IMR-90 (cell line): ENCODE results near the gene PHAF1. TPM values are rescaled to one million over a fixed set of nuclear protein-coding genes. Genes with fewer than 3 reads are reported as not detected.
"Not testable (repeated sequence)": the region's sequence is repeated elsewhere in the genome, so short reads cannot be mapped to it uniquely, and the experiment has no call there.

Source experiments
- ATAC-seq: fragments of 200-7000 bp; cut with Tn5 transposase; 2 replicates; pipeline ENCODE4 v1.9.1; 2020; ENCODE audit warnings: low read depth, mild to moderate bottlenecking, moderate library complexity
- BruUV-seq: library from RNA; stranded (reverse); fragments of 400-500 nt; replicated peaks from 2 replicates; lab custom pipeline; 2021; lab: Mats Ljungman, UMichigan
- CTCF ChIA-PET: fragments of 300-600 bp; formaldehyde crosslinking; extraction: SDS; loops from one replicate; lab custom pipeline; 2021; ENCODE audit warnings: antibody characterized with exemption; lab: Yijun Ruan, JAX
- POLR2A ChIA-PET: fragments of 300-600 bp; sonication (Branson Sonifier 250); formaldehyde crosslinking; loops from one replicate; lab custom pipeline; 2022; ENCODE audit warnings: antibody characterized with exemption; ENCODE audit not compliant: unreplicated experiment; lab: Charles Lee
- DNase-seq: peaks from one replicate; pipeline ENCODE4 v3.0.0; 2013
- H2AFZ ChIP-seq: replicated peaks from 2 replicates; pipeline ENCODE3; 2013; ENCODE audit warnings: low read length, mild to moderate bottlenecking; ENCODE audit not compliant: poor library complexity
- H2AK5ac ChIP-seq: 2 replicates; pipeline ENCODE4 v1.6.1; 2013; ENCODE audit warnings: low read depth, low read length, inconsistent platforms
- H2AK9ac ChIP-seq: replicated peaks from 2 replicates; pipeline ENCODE3; 2013; ENCODE audit warnings: mild to moderate bottlenecking, low read depth, low read length, moderate library complexity; ENCODE audit not compliant: poor library complexity
- H2BK120ac ChIP-seq: 2 replicates; pipeline ENCODE4 v1.6.1; 2013; ENCODE audit warnings: low read depth, low read length, inconsistent platforms
- H2BK15ac ChIP-seq: 3 replicates; pipeline ENCODE4 v1.6.1; 2013; ENCODE audit warnings: low read depth, low read length, inconsistent platforms
- H2BK20ac ChIP-seq: 2 replicates; pipeline ENCODE4 v1.6.1; 2013; ENCODE audit warnings: low read depth, mild to moderate bottlenecking, inconsistent platforms, low read length, moderate library complexity
- H2BK5ac ChIP-seq: 2 replicates; pipeline ENCODE4 v1.6.1; 2013; ENCODE audit warnings: mild to moderate bottlenecking, low read depth, low read length, inconsistent platforms; ENCODE audit not compliant: poor library complexity, severe bottlenecking
- H3K14ac ChIP-seq: replicated peaks from 2 replicates; pipeline ENCODE4 v1.6.1; 2013; ENCODE audit warnings: low read depth, low read length, inconsistent platforms
- H3K18ac ChIP-seq: 2 replicates; pipeline ENCODE4 v1.6.1; 2013; ENCODE audit warnings: low read depth, low read length, control low read depth
- H3K23ac ChIP-seq: 2 replicates; pipeline ENCODE4 v1.6.1; 2013; ENCODE audit warnings: low read depth, low read length, inconsistent platforms
- H3K27ac ChIP-seq: 2 replicates; pipeline ENCODE4 v1.5.1; 2013; ENCODE audit warnings: mild to moderate bottlenecking, control low read depth, low read length; ENCODE audit not compliant: insufficient read depth
- H3K27me3 ChIP-seq: 2 replicates; pipeline ENCODE4 v1.6.1; 2013; ENCODE audit warnings: low read length; ENCODE audit not compliant: control insufficient read depth, insufficient read depth
- H3K36me3 ChIP-seq: 2 replicates; pipeline ENCODE4 v1.6.1; 2013; ENCODE audit warnings: low read length, mixed read lengths; ENCODE audit not compliant: control insufficient read depth, insufficient read depth
- H3K4ac ChIP-seq: 2 replicates; pipeline ENCODE4 v1.6.1; 2013; ENCODE audit warnings: low read depth, low read length, inconsistent platforms
- H3K4me1 ChIP-seq: 2 replicates; pipeline ENCODE4 v1.6.1; 2013; ENCODE audit warnings: low read length, mixed read lengths; ENCODE audit not compliant: control insufficient read depth, insufficient read depth
- H3K4me2 ChIP-seq: 2 replicates; pipeline ENCODE4 v1.6.1; 2013; ENCODE audit warnings: low read depth, mild to moderate bottlenecking, control low read depth, low read length, moderate library complexity
- H3K4me3 ChIP-seq: 2 replicates; pipeline ENCODE4 v1.5.1; 2013; ENCODE audit warnings: low read depth, mild to moderate bottlenecking, control low read depth, low read length, moderate library complexity; ENCODE audit not compliant: insufficient read depth
- H3K56ac ChIP-seq: 2 replicates; pipeline ENCODE4 v1.6.1; 2013; ENCODE audit warnings: low read length, inconsistent platforms; ENCODE audit not compliant: insufficient read depth; ENCODE audit errors: extremely low read depth
- H3K79me1 ChIP-seq, 2 experiments: 2 replicates each; pipeline ENCODE4 v1.6.1; 2013; ENCODE audit warnings: low read length in 2 of 2, inconsistent platforms in 1 of 2, low read depth in 1 of 2
- H3K9ac ChIP-seq: 2 replicates; pipeline ENCODE4 v1.6.1; 2013; ENCODE audit warnings: low read depth, low read length, control low read depth
- H3K9me1 ChIP-seq: 2 replicates; pipeline ENCODE4 v1.6.1; 2013; ENCODE audit warnings: low read length, inconsistent platforms; ENCODE audit not compliant: insufficient read depth
- H3K9me3 ChIP-seq: 2 replicates; pipeline ENCODE4 v1.6.1; 2013; ENCODE audit warnings: low read length; ENCODE audit not compliant: control insufficient read depth, insufficient read depth
- H4K20me1 ChIP-seq: 2 replicates; pipeline ENCODE4 v1.6.1; 2013; ENCODE audit warnings: low read length, inconsistent platforms; ENCODE audit not compliant: insufficient read depth
- H4K5ac ChIP-seq: 2 replicates; pipeline ENCODE4 v1.6.1; 2013; ENCODE audit warnings: mild to moderate bottlenecking, low read depth, low read length, control low read depth
- H4K8ac ChIP-seq, 2 experiments: 2 replicates each; pipeline ENCODE4 v1.6.1; 2013; ENCODE audit warnings: low read depth in 2 of 2, low read length in 2 of 2, control low read depth in 1 of 2, inconsistent platforms in 1 of 2
- H4K91ac ChIP-seq: 2 replicates; pipeline ENCODE4 v1.6.1; 2013; ENCODE audit warnings: low read depth, low read length, inconsistent platforms; ENCODE audit not compliant: insufficient read depth
- BHLHE40 ChIP-seq: fragments of 150-350 bp; IDR thresholded peaks from 2 replicates; pipeline ENCODE4 v1.6.1; 2016; ENCODE audit warnings: mild to moderate bottlenecking, low read depth, low read length
- CHD1 ChIP-seq: IDR thresholded peaks from 2 replicates; pipeline ENCODE4 v1.6.1; 2012; ENCODE audit warnings: low read depth, low read length, improper control_type of control experiment
- CTCF ChIP-seq: conservative IDR thresholded peaks from 2 replicates; pipeline ENCODE4 v1.5.1; 2012; ENCODE audit warnings: mild to moderate bottlenecking, low read depth, low read length, improper control_type of control experiment
- MAZ ChIP-seq: IDR thresholded peaks from 2 replicates; pipeline ENCODE4 v1.6.1; 2012; ENCODE audit warnings: low read depth, mild to moderate bottlenecking, low read length, improper control_type of control experiment, moderate library complexity, borderline replicate concordance
- MXI1 ChIP-seq: IDR thresholded peaks from 2 replicates; pipeline ENCODE4 v1.6.1; 2012; ENCODE audit warnings: low read depth, mild to moderate bottlenecking, low read length, moderate library complexity, borderline replicate concordance
- RFX5 ChIP-seq: IDR thresholded peaks from 2 replicates; pipeline ENCODE4 v1.8.0; 2012; ENCODE audit warnings: low read depth, mild to moderate bottlenecking, low read length, moderate library complexity
- WGBS, 2 experiments: methylation state at CpG; one replicate each; pipeline versions ENCODE4 v1.1.5 to v1.1.7; 2013; ENCODE audit warnings: missing lambda C conversion rate in 2 of 2; ENCODE audit not compliant: insufficient read length in 1 of 2; ENCODE audit errors: extremely low coverage in 2 of 2; 5-methylcytosine and 5-hydroxymethylcytosine counted together
- dilution Hi-C: fragments of 300-500 bp; cut with HindIII; formaldehyde crosslinking; loops from one replicate; pipeline ENCODE4 v1.14.3; 2018; ENCODE audit warnings: low sequenced_read_pairs; ENCODE audit not compliant: unreplicated experiment
- in situ Hi-C: fragments of 300-500 bp; cut with MboI; formaldehyde crosslinking; loops from 3 replicates; pipeline ENCODE4 v1.14.3; 2019; ENCODE audit warnings: low sequenced_read_pairs, inconsistent platforms, mixed read lengths
- intact Hi-C: fragments of 100-400 bp; cut with micrococcal nuclease; formaldehyde crosslinking; loops from 2 replicates; pipeline ENCODE4 v1.10.0; 2022
- polyA plus RNA-seq, 3 experiments: library from polyadenylated mRNA; depleted of rRNA; stranded (reverse); fragments of >200 nt; gene quantifications; 2 replicates each; pipeline ENCODE4 v1.2.3, GENCODE V29; 2012; ENCODE audit warnings: low replicate concordance in 1 of 3
- total RNA-seq: library from RNA; depleted of rRNA; stranded (reverse); fragments of >200 nt; gene quantifications from 2 replicates; pipeline ENCODE4 v1.2.3, GENCODE V29; 2012

The PHAF1 gene
- total and polyA plus RNA-seq, 2 of the 4 experiments (the other 2 are of a cell fraction), result 14.0 to 19.8 TPM

- H2AK5ac ChIP-seq, result no peak overlapping the region
- H3K23ac ChIP-seq, result no peak overlapping the region
- no peak overlapping the region for H3K56ac ChIP-seq
- H4K20me1 ChIP-seq, result peaks cover 47% of the 10 kb centered on the region
- no peak overlapping the region for H3K4ac ChIP-seq
- peaks cover 5% of the 10 kb centered on the region for H3K4me1 ChIP-seq
- peaks cover 16% of the 10 kb centered on the region for H3K36me3 ChIP-seq
- H2BK5ac ChIP-seq, result no peak overlapping the region
- H2AFZ ChIP-seq, result no peak overlapping the region
- H4K8ac ChIP-seq, result no peak overlapping the region
- no peaks in the 10 kb centered on the region for H3K27me3 ChIP-seq
- no peak overlapping the region for H2BK20ac ChIP-seq
- dilution Hi-C loops, result no loop called here
- no peak overlapping the region for H3K4me3 ChIP-seq
- no peak overlapping the region for H3K9ac ChIP-seq
- no peak overlapping the region for H3K18ac ChIP-seq
- in situ Hi-C loops, result no loop called here
- TF ChIP-seq BHLHE40, result no peak
- TF ChIP-seq MAZ, result no peak
- TF ChIP-seq CTCF, result no peak
- TF ChIP-seq MXI1, result no peak
- TF ChIP-seq CHD1, result no peak
- TF ChIP-seq RFX5, result no peak
- no peaks in the 10 kb centered on the region for H3K9me3 ChIP-seq
- H4K5ac ChIP-seq, result no peak overlapping the region
- H4K91ac ChIP-seq, result no peak overlapping the region
- H3K4me2 ChIP-seq, result no peak overlapping the region
- H2BK120ac ChIP-seq, result no peak overlapping the region
- peaks cover 34 to 61% of the 10 kb centered on the region in 2 experiments for H3K79me1 ChIP-seq
- H3K9me1 ChIP-seq, result peaks cover 18% of the 10 kb centered on the region
- 100% methylated on average over 1 of the region's 5 CpGs; no CpG with 5 or more reads in 1 of the 2 experiments for WGBS, 2 experiments
- H3K14ac ChIP-seq, result no peak overlapping the region
- ChIA-PET CTCF (interaction anchor here (1.1 kb wide), 1 partner anchor 159 kb away, joined by 3 read pairs; the partner anchor contains the start of gene CES3), POLR2A (no interaction called here)
- DNase-seq (peak; percentile 18), ATAC-seq (no peak)
- no TSS peak for BruUV-seq
- intact Hi-C loops, result no loop called here
- H3K27ac ChIP-seq, result no peak overlapping the region
- no peak overlapping the region for H2AK9ac ChIP-seq
- no peak overlapping the region for H2BK15ac ChIP-seq
Measured at GRCh38 chr16:67120025-67120424, 10.3 kb downstream of the PHAF1 start.

GRCh38 chr16:67122799-67123198 lies 13.1 kb downstream of the PHAF1 start:
- H3K56ac ChIP-seq, POLR2A ChIA-PET, H4K91ac ChIP-seq, H2BK15ac ChIP-seq, dilution Hi-C loops, H3K4ac ChIP-seq, H2AK5ac ChIP-seq, H3K4me2 ChIP-seq, H2AK9ac ChIP-seq, BruUV-seq, intact Hi-C loops, H3K27ac ChIP-seq, H2BK20ac ChIP-seq, H3K18ac ChIP-seq, H4K5ac ChIP-seq, H3K23ac ChIP-seq, H3K9ac ChIP-seq, H3K9me3 ChIP-seq, H4K8ac ChIP-seq, H2AFZ ChIP-seq, H3K14ac ChIP-seq, H3K27me3 ChIP-seq, H2BK5ac ChIP-seq, H3K4me1 ChIP-seq, DNase-seq, H3K4me3 ChIP-seq, ATAC-seq, H2BK120ac ChIP-seq, in situ Hi-C loops, CTCF ChIA-PET, H3K9me1 ChIP-seq: not testable (repeated sequence)
- WGBS, 2 experiments, result no CpG with 5 or more reads among the region's 5 CpGs
- H3K36me3 ChIP-seq, result peaks cover 16% of the 10 kb centered on the region
- peaks cover 21 to 41% of the 10 kb centered on the region in 2 experiments for H3K79me1 ChIP-seq
- H4K20me1 ChIP-seq, result peaks cover 27% of the 10 kb centered on the region; the same call in 1 of the 2 replicates
